Liver (tissue), 3 donors: ENCODE measurements around the gene THY1.

Experiments used
- RAD21 ChIP-seq, 2 donors: IDR thresholded peaks; 2 replicates each; pipeline ENCODE4 v1.6.1; 2016; ENCODE audit warnings: antibody characterized with exemption in 2 of 2, mild to moderate bottlenecking in 2 of 2
- TF ChIP-seq, protein P1 (sequence below): fragments of 150-350 bp; IDR thresholded peaks from 2 replicates; pipeline ENCODE4 v1.5.1; 2017; ENCODE audit warnings: improper control_type of control experiment, low read depth, low read length; ENCODE audit not compliant: missing input control
- TF ChIP-seq, protein P2 (sequence below): IDR thresholded peaks from 2 replicates; pipeline ENCODE4 v1.6.1; 2016; ENCODE audit warnings: antibody characterized with exemption
- donor health status: healthy.
- donor health status: healthy.

GRCh38 chr11:119373921-119374631 is 48.9 kb downstream of the THY1 start:
- TF ChIP-seq, protein P1, sequence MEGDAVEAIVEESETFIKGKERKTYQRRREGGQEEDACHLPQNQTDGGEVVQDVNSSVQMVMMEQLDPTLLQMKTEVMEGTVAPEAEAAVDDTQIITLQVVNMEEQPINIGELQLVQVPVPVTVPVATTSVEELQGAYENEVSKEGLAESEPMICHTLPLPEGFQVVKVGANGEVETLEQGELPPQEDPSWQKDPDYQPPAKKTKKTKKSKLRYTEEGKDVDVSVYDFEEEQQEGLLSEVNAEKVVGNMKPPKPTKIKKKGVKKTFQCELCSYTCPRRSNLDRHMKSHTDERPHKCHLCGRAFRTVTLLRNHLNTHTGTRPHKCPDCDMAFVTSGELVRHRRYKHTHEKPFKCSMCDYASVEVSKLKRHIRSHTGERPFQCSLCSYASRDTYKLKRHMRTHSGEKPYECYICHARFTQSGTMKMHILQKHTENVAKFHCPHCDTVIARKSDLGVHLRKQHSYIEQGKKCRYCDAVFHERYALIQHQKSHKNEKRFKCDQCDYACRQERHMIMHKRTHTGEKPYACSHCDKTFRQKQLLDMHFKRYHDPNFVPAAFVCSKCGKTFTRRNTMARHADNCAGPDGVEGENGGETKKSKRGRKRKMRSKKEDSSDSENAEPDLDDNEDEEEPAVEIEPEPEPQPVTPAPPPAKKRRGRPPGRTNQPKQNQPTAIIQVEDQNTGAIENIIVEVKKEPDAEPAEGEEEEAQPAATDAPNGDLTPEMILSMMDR: peak; percentile 96
- TF ChIP-seq, protein P2, sequence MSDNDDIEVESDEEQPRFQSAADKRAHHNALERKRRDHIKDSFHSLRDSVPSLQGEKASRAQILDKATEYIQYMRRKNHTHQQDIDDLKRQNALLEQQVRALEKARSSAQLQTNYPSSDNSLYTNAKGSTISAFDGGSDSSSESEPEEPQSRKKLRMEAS: no peak
- peak; percentile 98 for TF ChIP-seq RAD21 (IDR thresholded peaks at IDR 0.05)
